NCI-H2029 (cell line): ENCODE measurements around the gene TTC34.

ENCODE experiments used
- DNase-seq: peaks from one replicate; lab custom pipeline; 2025; lab: John Stamatoyannopoulos, UW

Gene TTC34

GRCh38 chr1:2590233-2591141, 211.0 kb downstream of the TTC34 start:
- DNase-seq = no peak

- no peak for DNase-seq
These were observed 211.9 kb downstream of the TTC34 start for GRCh38 chr1:2589431-2590232.

GRCh38 chr1:2588661-2589430, 212.6 kb downstream of the TTC34 start:
- no peak for DNase-seq

GRCh38 chr1:2587860-2588571, 213.5 kb downstream of the TTC34 start:
- DNase-seq = no peak

GRCh38 chr1:2587071-2587859, 214.2 kb downstream of the TTC34 start:
- DNase-seq = no peak

GRCh38 chr1:2586154-2587070, 215.1 kb downstream of the TTC34 start, which contains the start of gene PRXL2B:
Gene PRXL2B (plus strand): TSS chr1:2586777. CDS start chr1:2586886, 109 bp downstream.
- DNase-seq = peak; percentile 94
